NCI-H82 treated with DMSO at 0.1 percent for 48 hours (cell line): ENCODE results near the gene NAIF1.
"Not testable (repeated sequence)": the region's sequence is repeated elsewhere in the genome, so short reads cannot be mapped to it uniquely, and the experiment has no call there.

ENCODE experiments used
- DNase-seq: peaks from one replicate; lab custom pipeline; 2025; ENCODE audit not compliant: unreplicated experiment; lab: John Stamatoyannopoulos, UW

The NAIF1 gene

GRCh38 chr9:128066713-128067644, at the start of gene NAIF1:
Gene NAIF1, minus strand, starts transcription at chr9:128067320. Its CDS starts 219 bp downstream, at chr9:128067101.
- DNase-seq: peak; percentile 98

GRCh38 chr9:128116104-128117083, 49.3 kb upstream of the NAIF1 start:
- no peak for DNase-seq

DNA sequence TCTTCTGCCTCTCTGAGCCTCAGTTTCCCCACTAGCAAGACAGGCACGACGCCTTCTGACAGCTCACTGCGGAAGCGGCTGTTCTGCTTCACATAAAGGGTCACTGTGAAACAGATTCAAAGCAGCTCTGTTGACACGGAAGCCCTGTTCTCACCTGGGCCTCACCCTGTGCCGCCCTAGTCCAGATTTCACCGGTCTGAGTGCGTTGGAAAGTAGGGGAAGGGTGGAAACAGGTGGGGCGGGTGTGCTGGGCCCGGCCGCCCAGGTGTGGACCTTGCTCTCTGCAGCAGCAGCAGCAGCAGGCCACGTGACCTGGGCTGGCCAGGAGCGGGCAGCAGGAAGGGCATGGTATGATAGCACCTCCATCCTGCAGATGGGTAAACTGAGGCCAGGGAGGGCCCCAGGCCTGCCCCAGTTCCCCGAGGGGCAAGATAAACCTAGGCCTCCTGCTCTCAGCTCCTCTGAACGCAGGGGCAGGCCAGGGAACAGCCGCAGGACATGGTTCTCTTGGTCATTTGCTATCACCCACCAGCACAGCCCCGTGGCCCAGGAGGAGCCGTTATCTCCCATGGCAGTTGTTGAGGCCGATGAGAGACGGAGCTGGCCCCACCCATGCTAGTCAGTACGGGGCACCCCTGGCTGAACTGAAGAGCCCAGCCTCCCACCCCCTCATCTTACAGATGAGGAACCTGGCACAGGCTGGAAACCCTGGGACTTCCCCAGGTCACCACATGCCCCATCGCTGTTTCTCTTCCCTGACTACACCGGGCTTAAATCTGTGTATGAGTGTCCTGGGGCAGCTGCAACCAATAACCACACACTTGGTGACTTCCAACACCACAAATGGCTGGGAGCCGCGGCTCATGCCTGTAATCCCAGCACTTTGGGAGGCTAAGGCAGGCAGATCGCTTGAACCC, 48.3 kb upstream of the NAIF1 start:
- DNase-seq: no peak

DNA sequence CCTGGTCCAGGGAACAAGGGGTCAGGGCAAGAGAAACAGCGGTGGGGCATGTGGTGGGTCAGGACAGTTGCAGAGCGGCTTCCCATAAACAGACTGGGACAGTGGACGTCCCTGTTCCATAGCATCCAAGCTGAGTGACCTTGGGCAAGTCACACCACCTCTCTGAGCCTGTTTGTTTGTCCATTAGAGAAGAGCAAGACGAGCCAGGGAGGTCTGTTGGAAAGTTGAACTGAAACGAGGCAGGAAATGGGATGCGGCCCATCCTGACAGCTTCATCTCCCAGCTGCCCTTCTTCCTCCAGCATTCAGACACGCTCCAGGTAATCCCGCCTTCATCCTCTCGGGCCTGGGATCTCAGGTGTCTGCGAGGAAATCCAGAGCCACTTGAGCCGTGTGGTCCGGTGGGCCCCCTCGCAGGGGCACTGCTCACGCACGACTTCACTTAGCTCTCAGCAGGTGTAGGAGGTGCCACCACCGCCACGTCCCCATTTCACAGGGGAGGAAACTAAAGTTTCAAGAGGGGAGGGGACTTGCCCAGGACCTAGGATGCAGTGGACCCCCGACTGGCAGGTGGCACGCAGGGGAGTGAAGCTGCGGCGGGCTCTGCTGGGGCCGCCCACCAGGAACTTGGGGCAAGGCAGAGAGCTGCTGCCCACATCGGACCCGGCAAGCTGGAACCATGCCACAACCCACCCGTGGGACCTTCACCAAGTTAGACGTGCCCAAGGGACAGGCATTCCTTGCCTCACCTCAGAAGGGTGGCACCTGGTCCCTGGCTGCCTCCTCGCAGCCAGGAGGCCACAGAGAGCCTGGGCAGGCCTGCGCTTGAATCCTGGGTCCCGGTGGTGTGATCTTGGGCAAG, 47.4 kb upstream of the NAIF1 start:
- no peak for DNase-seq

GRCh38 chr9:128113526-128114325, 46.6 kb upstream of the NAIF1 start:
- peak; percentile 81 for DNase-seq

GRCh38 chr9:128111726-128112125, 44.6 kb upstream of the NAIF1 start:
- DNase-seq: not testable (repeated sequence)

DNA sequence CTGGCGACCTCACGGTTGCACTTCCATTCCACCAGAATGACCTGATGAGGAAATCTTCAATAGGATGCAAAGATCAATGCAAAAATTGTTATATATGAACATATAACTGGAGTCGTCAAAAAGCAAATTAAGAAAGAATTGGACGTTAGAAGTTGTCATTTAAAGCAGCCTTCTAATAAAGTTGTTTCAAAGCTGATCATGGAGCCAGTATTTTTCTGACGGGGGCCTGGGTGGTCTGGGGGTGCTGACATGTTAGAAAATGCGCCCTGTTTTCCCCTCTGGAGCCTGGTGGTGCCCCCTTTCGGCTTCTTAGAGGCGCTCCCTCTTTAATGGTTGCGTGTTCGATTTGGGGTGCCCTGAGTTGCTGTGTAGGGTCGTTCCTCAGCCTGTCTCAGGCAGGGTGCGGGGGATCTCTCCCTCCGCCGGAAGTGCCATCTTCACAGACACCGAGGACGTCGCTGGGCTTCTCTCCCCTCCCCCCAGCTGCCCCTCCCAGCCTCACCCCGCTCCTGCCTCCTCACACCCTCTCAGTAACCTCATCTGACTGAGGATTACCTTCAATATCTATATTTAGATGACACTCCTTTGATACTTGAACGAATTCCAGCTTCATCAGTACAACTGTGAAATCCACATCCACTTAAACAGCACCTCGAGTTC, 42.1 kb upstream of the NAIF1 start:
- no peak for DNase-seq

DNA sequence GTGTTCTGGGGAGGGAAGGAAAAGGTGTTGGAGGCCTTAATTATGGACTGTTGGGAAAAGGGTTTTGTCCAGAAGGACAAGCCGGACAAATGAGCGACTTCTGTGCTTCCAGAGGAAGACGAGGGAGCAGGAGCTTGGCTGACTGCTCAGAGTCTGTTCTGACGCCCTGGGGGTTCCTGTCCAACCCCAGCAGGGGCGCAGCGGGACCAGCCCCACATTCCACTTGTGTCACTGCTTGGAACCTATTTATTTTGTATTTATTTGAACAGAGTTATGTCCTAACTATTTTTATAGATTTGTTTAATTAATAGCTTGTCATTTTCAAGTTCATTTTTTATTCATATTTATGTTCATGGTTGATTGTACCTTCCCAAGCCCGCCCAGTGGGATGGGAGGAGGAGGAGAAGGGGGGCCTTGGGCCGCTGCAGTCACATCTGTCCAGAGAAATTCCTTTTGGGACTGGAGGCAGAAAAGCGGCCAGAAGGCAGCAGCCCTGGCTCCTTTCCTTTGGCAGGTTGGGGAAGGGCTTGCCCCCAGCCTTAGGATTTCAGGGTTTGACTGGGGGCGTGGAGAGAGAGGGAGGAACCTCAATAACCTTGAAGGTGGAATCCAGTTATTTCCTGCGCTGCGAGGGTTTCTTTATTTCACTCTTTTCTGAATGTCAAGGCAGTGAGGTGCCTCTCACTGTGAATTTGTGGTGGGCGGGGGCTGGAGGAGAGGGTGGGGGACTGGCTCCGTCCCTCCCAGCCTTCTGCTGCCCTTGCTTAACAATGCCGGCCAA, 41.3 kb upstream of the NAIF1 start:
- no peak for DNase-seq

DNA sequence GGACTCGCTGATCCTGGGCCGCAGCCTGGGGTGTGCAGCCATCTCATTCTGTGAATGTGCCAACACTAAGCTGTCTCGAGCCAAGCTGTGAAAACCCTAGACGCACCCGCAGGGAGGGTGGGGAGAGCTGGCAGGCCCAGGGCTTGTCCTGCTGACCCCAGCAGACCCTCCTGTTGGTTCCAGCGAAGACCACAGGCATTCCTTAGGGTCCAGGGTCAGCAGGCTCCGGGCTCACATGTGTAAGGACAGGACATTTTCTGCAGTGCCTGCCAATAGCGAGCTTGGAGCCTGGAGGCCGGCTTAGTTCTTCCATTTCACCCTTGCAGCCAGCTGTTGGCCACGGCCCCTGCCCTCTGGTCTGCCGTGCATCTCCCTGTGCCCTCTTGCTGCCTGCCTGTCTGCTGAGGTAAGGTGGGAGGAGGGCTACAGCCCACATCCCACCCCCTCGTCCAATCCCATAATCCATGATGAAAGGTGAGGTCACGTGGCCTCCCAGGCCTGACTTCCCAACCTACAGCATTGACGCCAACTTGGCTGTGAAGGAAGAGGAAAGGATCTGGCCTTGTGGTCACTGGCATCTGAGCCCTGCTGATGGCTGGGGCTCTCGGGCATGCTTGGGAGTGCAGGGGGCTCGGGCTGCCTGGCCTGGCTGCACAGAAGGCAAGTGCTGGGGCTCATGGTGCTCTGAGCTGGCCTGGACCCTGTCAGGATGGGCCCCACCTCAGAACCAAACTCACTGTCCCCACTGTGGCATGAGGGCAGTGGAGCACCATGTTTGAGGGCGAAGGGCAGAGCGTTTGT, 40.5 kb upstream of the NAIF1 start:
- no peak for DNase-seq

- no peak for DNase-seq
These were observed 39.9 kb upstream of the NAIF1 start for GRCh38 chr9:128106940-128107467.

DNA sequence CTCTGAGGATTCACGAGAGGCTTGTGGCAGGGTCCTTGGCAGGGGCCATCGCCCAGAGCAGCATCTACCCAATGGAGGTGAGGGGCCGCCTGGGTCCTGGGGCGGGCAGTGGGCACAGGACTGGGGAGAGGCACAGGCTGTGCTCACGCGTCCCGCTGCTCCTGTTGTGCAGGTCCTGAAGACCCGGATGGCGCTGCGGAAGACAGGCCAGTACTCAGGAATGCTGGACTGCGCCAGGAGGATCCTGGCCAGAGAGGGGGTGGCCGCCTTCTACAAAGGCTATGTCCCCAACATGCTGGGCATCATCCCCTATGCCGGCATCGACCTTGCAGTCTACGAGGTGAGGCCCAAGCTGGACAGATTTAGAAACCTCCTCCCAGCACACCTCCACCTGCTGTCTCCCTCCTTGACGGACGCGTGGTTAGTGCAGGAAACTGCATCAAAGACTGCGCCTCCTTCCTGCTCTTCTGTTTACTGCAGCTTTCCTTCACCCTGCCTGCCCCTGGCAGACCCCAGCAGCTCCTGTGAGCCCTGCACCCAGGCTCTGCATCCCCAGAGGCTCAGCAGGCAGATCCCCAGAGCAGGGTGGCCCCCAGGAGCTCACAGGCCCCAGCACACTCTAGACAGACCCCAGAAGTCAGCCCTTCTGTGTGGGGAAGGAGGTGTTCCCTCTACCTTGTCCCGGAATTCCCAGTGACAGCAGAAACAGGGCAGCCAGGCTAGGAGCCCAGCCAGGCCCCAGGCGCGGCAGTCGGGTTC, 39.2 kb upstream of the NAIF1 start:
- no peak for DNase-seq

DNA sequence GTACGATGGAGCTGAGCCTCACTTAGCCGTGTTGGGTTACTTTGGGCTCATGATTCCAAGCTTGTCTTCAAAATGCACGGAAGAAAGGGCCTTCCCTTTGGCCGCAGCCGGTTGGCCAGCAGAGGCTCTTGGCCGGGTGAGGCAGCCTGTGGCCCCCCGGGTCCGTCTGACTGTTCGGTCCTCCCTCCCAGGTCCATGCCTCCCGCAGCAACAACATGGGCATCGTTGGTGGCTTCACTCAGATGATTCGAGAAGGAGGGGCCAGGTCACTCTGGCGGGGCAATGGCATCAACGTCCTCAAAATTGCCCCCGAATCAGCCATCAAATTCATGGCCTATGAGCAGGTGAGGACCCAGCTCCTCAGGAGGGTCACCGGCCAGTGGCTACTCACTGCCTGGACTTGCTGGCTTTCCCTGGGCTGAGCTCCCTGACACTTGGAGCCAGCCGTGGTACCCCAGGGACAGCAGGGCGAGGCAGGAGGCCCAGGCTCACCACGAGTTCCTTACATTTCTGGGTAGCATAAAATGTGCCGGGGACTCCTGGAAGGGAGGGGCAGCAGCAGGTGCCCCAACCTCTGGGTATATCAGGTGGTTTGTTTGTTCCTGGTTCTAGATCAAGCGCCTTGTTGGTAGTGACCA, 38.5 kb upstream of the NAIF1 start:
- no peak for DNase-seq

- no peak for DNase-seq
These were observed 37.1 kb upstream of the NAIF1 start for GRCh38 chr9:128104171-128104618.

- no peak for DNase-seq
These were observed 36.5 kb upstream of the NAIF1 start for GRCh38 chr9:128103589-128103962.
